ENCODE data around the gene KCNB1.

DNA sequence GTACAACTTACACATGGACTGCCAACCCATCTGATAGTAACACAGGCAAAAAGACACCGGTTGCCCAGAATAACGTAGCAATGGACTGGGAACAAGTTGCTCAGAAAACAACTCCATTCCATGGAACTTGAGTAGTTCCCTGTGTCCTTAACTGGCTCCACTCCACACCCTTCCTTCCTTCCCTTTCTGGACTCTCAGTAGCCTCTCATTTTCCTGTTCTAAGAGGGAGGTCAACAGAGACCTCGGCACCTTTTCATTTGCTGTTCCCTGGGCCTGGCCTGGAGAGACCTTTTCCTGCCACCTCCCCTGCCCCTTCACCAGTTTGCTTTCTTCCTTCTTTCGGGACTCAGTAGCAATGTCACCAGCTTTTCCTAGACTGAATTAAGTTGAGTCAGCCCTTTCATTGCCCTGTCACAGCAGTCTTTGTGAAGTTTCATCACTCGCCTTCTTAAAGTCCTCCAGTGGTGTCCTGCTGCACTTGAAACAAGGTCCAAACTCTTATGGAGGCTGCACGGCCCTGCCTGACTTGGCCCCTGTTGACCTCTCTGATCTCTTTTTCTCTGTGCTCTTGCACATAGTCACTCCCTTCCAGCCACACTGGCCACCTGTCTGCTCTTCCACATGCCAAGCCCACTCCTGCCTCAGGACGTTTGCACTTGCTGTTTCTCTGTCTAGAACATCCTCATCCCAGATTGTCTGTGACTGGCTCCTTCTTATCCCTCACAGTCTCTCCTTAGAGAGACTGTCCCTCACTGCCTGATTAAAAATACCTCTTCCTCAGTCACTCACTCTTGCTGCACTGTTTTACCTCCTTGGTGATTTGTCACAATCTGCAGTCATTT is 90.8 kb downstream of the KCNB1 start:
- no peak for TF ChIP-seq POLR2A (IDR thresholded peaks at IDR 0.05; ENCODE audit: low read depth, low read length)
- TF ChIP-seq POLR2AphosphoS5 (IDR thresholded peaks at IDR 0.05; ENCODE audit: low read depth, low read length), result no peak
